Left lung (tissue), 10 donors: ENCODE measurements around the gene SENP8. TPM values are rescaled to one million over a fixed set of nuclear protein-coding genes. Genes with fewer than 3 reads are reported as not detected.

Experiments used
- ATAC-seq: fragments of 200-7000 bp; cut with Tn5 transposase; one replicate; pipeline ENCODE4 v1.9.1; 2020; ENCODE audit warnings: moderate library complexity
- DNase-seq, 4 donors: peaks; one replicate each; pipeline ENCODE4 v3.0.0-alpha.2; 2013 to 2020
- H3K27ac ChIP-seq, 2 donors: fragments of 200-600 bp; sonication (generic) in 1 of 2; one replicate each; pipeline versions ENCODE4 v1.5.0 to v1.8.0; 2020 to 2021
- H3K27me3 ChIP-seq, 2 donors: fragments of 200-600 bp; sonication (generic) in 1 of 2; one replicate each; pipeline versions ENCODE4 v1.5.0 to v1.8.0; 2020 to 2021
- H3K36me3 ChIP-seq, 2 donors: fragments of 200-600 bp; sonication (generic) in 1 of 2; one replicate each; pipeline versions ENCODE4 v1.5.0 to v1.8.0; 2020 to 2021
- H3K4me1 ChIP-seq, 2 donors: fragments of 200-600 bp; one replicate each; pipeline ENCODE4 v1.8.0; 2021
- H3K4me3 ChIP-seq, 2 donors: fragments of 200-600 bp; sonication (generic) in 1 of 2; one replicate each; pipeline versions ENCODE4 v1.5.0 to v1.8.0; 2020 to 2021; ENCODE audit warnings: mild to moderate bottlenecking in 1 of 2
- H3K9me3 ChIP-seq, 2 donors: fragments of 200-600 bp; sonication (generic) in 1 of 2; one replicate each; pipeline versions ENCODE4 v1.5.0 to v1.8.0; 2020 to 2021
- CTCF ChIP-seq, 2 donors: fragments of 200-600 bp; sonication (generic) in 1 of 2; IDR thresholded peaks; one replicate each; pipeline versions ENCODE4 v1.5.0 to v1.8.0; 2021; ENCODE audit warnings: antibody characterized with exemption in 2 of 2
- intact Hi-C, 2 donors: fragments of 100-400 bp; cut with DNase I; formaldehyde crosslinking; loops; one replicate each; pipeline versions ENCODE4 v1.11.2 to v1.14.2; 2022
- polyA plus RNA-seq, 6 donors: library from polyadenylated mRNA; unstranded; fragments of 120-200 nt; gene quantifications; one replicate each; pipeline ENCODE4 v1.2.1, GENCODE V29; 2013; ENCODE audit not compliant: insufficient read length in 6 of 6
- total RNA-seq, 2 donors: library from RNA; stranded (reverse); fragmentation: NEBNext Ultra II Directional; extraction: Animal tissue kit (Norgen Biotek cat#: 25700); gene quantifications; one replicate each; pipeline ENCODE4 v1.2.1, GENCODE V29; 2021
- donor health status: DM: no; HTN: yes; CAD: no.
- donor health status: DM: no; HTN: no; CAD: no.

The SENP8 gene
- total and polyA plus RNA-seq, 8 donors, result 3.1 to 4.9 (median 4.2) TPM

- Histone ChIP-seq H3K27me3 (peaks cover 3 to 26% of the 10 kb centered on the region in 2 donors), H3K9me3 (no peaks in the 10 kb centered on the region), H3K4me3 (no peak overlapping the region), H3K4me1 (peaks cover 0 to 24% of the 10 kb centered on the region in 2 donors), H3K36me3 (no peaks in the 10 kb centered on the region), H3K27ac (no peak overlapping the region)
- intact Hi-C loops, result no loop called here
- TF ChIP-seq CTCF (IDR thresholded peaks at IDR 0.05), result no peak
- DNase-seq (no peak), ATAC-seq (no peak)
Observed at GRCh38 chr15:72192416-72192815, 74.2 kb downstream of the SENP8 start.

Other genes with a start within 250 kb of the SENP8 start
- gene MYO9A, start 253 bp upstream of the SENP8 start, total RNA-seq, result 10 to 100 TPM; 63.5 to 67.4 TPM
- 10 to 100 TPM; 30.8 to 42.6 (median 39.6) TPM for gene MYO9A, start 253 bp upstream of the SENP8 start, polyA plus RNA-seq
- 10 to 100 TPM; 20.7 to 36.1 TPM for gene GRAMD2A, start 79.4 kb downstream of the SENP8 start, total RNA-seq
- 1 to 10 TPM; 6.2 to 9.3 (median 8.8) TPM for gene GRAMD2A, start 79.4 kb downstream of the SENP8 start, polyA plus RNA-seq
- gene PKM, start 112.8 kb downstream of the SENP8 start, total RNA-seq, result 100 to 1,000 TPM; 596 to 991 TPM
- gene PKM, start 112.8 kb downstream of the SENP8 start, polyA plus RNA-seq, result 100 to 1,000 TPM; 538 to 705 (median 563) TPM
- 10 to 100 TPM; 60.5 to 64.5 TPM for gene PARP6, start 154.2 kb downstream of the SENP8 start, total RNA-seq
- 100 to 1,000 TPM in 5 of 6 donors, 10 to 100 TPM in 1; 97.7 to 147 (median 134) TPM for gene PARP6, start 154.2 kb downstream of the SENP8 start, polyA plus RNA-seq
- gene CELF6, start 201.8 kb downstream of the SENP8 start, total RNA-seq, result 1 to 10 TPM; 1.3 to 2.2 TPM
- 1 to 10 TPM; 1.8 to 4.7 (median 3.4) TPM for gene CELF6, start 201.8 kb downstream of the SENP8 start, polyA plus RNA-seq